Activated CD4-positive, alpha-beta T cell treated with anti-CD3 and anti-CD28 coated beads for 1 hour (primary cell): Measurements from ENCODE around the gene CCDC110.
"Not testable (repeated sequence)": the region's sequence is repeated elsewhere in the genome, so short reads cannot be mapped to it uniquely, and the experiment has no call there.

Experiments used
- DNase-seq: peaks from one replicate; pipeline ENCODE4 v3.0.0-alpha.2; 2020

Gene CCDC110

DNA sequence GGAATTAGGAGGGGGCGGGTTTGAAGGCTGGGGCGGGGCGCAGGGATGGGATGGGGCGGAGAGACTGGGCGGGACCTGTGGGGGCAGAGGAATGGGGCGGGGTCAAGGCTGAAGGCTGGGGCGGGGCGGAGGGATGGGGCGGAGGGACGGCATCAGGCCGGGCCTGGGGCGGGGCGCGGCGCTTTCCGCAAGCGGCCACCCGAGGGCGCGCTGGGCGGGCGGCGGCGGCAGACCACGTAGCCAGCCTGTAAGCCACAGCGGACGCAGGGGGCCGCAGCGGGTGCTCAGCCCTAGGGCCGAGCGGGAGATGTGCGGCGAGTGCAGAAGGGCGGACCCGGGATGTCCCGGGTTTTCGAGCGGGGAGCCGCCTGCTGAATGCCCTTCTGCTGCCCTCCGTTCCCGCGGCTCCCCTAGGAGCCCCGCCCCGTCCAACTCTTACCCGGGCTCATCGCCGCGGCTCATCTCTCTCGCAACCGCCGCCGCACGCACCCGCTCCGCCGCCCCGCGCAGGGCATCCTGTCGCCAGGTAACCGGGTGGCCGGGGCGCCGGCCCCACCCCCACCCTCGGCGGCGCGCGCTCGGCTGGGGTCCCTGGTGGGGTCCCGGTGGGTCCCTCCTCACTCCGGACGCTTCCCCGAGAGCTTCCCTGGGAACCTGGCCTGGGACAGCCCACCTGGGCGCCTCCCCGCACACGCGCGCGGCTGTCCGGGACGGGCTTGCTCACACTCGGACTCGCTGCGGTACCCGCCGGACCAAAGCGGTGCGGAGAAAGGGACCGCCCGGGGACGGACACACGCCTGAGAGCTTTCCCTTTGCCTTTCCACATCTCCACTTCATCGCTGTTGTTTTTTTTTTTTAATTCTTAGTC is at the start of gene CCDC110:
TSS of gene CCDC110 (minus strand) at position 499 of the 868 bp plus-strand sequence. CDS start at position 449, 50 bp downstream.
- peak; percentile 85 for DNase-seq

DNA sequence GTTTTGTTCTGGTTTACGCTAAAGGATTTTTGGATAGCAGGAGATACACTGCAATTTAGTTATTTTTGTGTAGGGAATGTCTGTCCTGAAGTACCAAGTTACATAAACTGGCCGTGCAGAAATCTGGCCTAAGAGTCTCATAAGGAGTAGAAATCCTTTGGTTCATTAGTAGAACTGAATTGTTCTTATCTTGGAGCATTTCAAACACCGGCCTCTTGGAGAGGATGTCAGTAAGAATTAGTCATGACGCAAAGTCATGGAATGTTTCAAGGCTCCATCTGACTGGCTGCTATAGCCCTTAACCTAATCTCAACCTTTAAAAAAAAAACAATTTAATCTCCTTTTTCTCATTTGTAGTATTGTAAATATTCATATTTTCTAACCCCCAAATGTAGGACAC is 48.6 kb upstream of the CCDC110 start:
- DNase-seq: no peak

DNA sequence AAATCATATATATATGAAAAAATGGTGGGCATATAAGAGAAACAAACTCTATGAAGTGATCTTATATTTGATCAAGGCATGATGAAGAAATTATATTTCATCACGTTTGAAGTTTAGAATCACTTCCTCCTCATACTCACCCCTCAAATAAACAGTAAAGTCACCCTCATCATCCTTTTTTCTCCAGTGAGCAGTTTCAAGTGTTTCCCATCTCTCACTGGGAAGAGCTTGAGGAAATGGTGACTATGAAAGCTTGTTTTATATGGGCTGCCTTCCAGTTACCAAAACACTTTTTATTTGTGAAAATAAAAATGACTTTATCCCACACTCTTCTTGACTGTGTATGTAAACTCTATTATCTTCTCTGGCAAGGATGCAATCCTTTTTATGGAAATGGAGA is 47.0 kb upstream of the CCDC110 start:
- no peak for DNase-seq

DNA sequence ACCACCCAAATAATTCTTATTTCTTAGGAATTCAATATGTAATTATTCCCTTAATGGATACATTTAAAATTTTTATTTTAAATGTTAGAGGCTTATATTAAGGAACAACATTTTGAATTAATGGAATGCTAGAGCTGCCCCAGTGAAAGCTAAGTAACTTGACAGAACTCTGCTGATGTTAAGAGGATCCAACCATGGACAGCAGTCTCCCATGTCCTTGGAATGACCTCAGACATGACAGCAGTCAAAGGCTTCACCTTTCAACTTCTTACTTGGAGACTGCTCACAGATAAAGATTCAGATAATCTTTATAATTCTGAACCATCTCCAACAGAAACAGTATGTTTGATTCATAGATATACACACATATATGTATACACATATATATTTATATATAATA is 46.5 kb upstream of the CCDC110 start:
- no peak for DNase-seq

DNA sequence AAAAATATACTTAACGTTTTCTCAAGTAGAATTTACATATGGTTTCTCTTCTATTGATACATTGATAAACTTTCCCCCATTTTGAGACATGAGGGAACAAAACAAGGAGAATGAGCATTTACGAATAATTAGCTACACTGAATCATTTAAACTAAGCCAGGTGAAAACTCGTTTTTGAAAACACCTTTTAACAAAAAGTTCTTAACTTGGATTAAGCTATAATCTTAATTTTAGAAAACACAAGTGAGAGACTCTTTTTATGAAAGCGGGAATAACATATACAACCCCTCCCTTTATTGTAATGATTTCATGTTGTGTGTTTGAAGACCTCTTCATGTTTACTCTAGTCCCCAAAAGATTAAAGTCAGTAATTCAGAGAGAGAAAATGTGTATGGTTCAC is 43.7 kb upstream of the CCDC110 start:
- DNase-seq: no peak

DNA sequence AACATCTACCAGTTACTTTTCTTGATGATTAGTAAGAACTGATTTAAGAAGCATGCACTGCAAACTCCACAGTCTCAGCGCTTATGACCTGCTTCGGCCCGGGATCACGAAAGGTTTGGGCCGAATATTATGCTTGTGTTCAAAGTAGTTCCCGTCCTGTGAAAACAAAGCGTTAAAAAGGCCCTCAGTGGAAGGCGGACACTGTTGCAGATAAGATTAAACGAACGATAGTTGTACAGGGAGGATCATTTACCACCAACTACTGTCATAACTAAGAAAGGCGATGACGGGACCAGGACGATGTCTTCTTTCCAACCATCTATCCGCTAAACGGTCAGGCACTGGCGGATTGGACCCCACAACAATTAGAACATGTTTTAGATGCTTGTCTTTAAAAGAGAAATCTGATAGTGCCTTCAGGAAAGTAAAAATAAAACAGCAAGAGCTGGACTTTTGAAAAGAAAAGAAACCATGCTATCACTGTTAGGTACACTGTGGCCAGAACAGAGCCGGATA is 42.7 kb upstream of the CCDC110 start:
- DNase-seq: no peak

DNA sequence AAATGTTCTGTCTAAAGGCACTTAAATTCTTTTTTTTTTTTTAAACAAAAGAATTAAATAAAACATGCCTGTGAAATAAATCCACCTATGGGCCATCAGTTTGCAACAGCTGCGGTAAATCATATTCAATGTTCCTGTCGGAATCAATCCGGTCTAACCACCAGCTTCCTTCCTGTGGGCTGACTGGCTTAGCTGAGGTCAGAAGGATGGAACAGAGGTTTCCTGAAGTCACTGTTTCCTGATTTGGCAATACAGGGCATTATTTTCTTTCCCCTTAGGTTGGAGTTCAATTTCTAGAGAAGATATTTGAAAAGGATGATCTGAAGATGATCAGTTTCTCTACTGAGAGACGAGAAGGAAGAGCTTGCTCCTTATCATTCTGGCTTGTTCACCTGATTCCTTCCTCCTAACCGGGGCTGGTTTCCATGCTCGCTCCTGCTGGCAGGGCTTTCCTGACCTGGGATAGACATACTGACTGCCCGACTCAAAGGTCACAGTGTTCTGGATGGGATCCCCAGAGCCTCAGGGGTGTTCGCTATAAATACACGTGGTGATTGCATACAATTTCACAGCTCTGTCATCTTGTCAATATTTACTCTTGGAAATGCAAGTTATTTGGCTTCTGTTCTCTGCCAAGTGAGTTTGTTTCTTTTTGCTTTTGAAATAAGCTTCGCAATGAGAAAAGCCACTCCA is 42.1 kb upstream of the CCDC110 start:
- DNase-seq: no peak

DNA sequence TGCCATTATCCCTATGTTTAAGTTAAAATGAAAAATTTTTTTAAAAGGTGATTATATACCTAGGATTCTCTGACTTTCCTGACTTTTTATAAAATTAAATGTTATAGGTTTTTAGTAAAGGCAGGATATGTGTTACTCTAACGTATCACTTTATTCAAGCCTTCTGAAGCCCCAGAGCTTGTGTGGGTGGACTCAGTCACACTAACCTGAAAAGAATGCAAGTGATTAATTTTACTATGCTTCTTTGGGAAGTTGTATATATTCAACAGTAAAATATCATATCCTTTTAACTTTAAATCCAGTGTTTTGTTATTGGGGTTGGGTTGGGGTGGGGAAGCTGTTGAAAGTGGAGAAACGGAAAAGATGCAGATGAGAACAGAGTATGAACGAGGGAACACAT is 41.0 kb upstream of the CCDC110 start:
- no peak for DNase-seq

DNA sequence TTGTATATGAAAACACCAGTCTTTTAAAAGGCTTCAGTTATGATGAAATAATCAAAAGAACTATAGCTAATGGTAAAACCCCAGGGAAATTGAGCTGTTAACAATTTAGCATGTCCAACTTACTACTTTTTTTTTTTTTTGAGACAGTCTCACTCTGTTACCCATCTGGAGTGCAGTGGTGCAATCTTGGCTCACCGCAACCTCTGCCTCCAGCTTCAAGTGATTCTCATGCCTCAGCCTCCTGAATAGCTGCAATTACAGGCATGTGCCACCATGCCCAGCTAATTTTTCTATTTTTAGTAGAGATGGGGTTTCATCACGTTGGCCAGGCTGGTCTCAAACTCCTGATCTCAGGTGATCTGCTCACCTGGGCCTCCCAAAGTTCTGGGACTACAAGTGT is 39.7 kb upstream of the CCDC110 start:
- DNase-seq: not testable (repeated sequence)

DNA sequence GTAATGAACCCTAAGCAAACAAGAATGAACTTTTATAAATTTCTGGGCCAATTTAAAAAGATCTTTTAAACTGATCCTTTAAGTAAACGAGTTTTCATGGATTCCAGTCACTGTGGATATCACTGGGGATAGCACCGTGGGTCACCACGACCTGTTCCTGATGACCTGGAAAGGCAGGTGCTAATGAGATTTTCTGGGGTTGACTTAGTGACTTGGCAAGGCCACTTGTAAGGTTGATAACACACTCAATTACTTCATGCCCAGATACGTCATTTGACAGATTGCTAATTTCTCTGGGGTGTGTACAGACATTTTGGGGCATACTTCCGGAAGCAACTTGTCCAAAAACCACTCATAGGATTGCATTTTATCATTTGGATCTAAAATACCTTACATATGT is 39.3 kb upstream of the CCDC110 start:
- no peak for DNase-seq

DNA sequence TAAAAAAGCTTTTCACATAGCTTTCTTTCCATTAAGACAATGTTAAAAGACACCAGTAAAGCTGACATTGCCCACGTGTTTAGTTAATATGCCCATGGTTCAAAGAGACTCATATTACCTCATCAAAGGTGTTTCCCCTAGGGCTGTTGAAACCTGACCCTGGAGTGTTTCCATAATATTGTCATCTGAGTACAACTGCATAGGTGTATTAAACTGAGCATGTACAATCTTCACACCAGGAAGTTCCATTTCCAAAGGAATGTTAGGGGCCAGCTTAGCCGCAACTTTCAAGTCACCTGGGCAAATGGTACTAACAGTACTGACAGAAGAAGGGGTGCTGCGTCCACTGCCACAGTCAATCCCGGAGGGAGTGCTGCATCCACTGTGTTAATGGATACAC is 36.6 kb upstream of the CCDC110 start:
- no peak for DNase-seq

DNA sequence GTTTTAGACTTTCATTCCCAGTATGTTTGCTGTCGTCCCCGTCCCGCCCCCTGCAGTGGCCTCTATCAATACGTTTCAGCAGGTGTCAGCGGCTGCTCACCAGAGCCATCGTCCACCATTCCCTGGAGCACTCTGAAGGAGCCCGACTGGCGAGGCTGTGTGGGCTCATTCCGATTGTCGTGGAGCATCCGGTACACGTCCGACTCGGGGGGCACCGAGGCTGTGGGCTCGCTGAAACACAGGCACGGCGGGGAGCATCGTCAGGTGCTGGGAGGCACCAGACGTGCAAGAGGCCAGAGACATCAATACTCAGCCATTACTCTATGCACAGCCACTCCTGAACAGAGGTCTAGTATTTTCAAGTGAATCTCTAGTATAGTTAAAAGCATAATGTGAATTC is 34.9 kb upstream of the CCDC110 start:
- DNase-seq: no peak

DNA sequence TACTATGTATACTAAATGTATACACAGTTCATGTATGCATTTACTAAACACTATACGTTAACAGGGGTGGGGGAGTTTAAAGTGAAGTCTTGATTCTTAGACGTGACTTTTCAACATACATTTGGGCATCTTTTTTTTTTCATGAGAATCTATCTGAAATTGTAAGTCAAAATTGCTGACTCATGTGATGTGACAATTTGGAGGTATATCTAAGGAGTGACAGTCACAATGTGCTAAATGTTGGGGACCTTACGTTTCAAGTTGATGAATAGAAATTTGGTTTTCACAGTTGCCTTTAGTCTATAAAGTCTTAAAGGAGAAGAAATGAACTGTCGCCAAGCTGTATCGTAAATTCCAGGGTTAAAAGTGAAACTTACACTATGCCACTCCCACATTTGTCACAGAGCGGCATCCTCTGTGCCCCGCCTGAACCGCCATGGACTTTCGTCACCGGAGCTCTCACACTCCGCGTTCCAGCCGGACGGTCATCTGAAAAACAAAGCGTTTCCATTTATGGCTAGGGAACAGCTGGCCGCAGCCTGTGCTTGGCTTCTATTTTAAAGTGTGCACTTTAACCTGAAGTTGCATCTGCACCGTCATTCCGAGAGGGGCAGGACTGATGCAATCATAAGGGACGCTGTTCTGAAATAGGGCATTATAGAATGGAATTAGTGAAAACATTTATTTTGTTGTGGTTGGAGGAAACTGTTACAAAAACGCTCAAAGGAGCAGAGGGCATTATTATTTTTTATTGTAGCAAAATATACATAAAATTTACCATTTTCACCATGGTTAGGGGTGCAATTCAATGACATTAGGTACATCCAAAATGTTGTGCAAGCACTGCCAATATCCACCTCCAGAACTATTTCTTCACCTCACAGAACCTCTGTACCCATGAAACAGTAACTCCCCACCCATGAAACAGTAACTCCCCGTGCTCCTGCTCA is 32.8 kb upstream of the CCDC110 start:
- no peak for DNase-seq

DNA sequence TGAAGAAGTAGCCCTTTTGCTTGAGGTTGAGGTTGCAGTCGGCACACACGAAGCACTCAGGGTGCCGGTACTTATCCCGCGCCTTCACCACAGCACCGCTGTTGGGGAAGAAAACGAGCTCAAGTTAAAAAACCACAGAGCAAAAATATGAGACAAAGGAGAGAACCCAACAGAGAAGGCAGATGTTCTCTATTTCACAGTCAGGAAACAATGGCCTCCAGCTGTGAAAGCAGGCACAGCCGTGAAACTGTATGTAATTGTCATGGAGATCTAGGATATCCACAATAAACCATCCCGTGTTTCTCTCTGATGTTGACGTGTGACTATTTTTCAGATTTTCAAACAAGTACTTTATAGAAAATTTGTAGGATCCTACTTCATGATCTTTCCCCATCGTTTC is 30.9 kb upstream of the CCDC110 start:
- no peak for DNase-seq

DNA sequence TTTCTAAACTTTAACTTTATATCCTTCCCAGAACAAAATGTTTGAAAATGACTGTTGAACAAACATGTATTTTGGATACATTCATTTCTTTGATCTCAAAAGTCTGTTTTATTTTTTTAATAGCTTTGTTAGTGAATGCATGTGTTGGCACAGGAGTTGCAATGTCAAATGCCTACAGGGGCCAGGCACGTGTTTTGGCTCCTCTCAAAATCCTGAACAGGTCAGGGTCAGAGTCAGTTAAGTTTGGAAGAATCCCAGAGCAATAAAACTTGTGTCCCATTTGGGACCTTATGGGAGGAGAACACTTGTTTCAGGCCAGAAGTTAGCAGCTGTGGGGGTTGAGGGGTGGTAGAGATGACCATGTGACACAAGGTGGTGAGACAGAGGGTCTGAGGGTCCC is 29.0 kb upstream of the CCDC110 start:
- DNase-seq: no peak

DNA sequence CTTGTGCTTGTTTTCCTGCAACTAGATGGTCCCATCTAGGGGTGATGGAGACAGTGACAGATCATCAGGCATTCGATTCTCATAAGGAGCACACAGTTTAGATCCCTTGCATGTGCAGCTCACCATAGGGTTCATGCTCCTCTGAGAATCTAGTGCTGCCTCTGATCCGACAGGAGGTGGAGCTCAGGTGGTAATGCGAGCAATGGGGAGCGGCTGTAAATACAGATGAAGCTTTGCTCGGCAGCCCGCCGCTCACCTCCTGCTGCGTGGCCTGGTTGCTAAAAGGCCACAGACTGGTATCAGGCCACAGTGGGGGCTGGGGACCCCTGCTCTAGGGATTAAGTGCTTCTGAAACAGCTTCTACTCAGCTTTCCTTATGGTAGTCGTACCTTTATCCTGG is 28.5 kb upstream of the CCDC110 start:
- DNase-seq: no peak

DNA sequence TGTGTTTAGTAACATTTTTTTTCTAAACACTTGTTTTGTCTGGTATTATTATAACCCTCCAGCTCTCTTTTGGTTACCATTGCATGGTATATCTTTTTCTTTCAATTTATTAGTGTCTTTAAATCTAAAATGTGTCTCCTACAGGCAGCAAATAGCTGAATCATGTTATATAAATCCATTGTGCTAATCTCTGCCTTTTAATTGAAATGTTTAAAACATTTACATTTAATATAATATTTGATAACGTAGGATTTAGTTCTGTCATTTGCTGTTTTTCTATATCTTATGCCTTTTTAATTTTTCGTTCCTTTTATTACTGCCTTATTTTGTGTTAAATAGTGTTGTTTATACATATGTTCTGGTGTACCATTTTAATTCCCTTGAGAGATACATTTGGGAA is 17.1 kb upstream of the CCDC110 start:
- no peak for DNase-seq

DNA sequence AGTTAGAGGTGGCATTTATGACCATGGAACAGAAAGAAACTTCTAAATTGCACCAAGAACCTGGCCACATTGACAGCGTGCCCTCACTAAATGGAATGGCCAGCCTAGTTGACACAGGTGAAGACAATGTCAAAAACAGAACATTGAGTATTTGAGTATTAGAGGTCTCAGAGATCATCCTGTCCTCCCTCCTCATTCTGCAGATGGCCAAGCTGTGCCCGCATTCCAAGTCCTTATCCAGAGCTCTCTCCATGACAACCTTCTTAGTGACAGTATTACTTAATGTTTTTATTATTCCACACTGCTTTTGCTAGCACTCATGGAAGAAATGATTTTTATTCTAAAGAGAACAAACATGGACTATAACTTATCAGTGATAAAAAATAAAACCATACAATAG is 9.9 kb upstream of the CCDC110 start:
- DNase-seq: no peak

DNA sequence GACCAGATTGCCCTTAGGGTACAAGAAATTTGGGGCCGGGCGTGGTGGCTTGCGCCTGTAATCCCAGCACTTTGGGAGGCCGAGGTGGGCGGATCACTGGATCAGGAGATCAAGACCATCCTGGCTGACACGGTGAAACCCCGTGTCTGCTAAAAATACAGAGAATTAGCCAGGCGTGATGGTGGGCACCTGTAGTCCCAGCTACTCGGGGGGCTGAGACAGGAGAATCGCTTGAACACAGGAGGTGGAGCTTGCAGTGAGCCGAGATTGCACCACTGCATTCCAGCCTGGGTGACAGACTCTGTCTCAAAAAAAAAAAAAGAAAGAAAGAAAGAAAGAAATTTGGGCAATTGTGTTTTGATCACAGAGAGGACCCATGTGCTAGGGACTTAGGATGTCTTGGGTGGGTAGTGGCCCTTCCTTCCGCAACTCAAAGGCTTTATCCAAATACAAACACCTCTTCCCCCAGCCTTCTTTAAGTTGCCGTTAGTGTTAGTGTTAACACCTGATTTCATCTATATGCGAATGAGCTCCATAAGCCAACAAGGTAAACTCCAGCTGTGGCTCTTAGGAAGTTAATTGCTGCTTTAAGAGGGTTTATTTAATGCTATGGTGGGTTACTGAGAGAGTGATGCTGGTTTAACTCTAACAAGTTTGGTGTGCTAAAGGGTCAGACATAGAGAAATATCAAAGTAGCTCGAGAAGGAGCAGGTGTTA is 8.6 kb upstream of the CCDC110 start:
- DNase-seq: no peak

DNA sequence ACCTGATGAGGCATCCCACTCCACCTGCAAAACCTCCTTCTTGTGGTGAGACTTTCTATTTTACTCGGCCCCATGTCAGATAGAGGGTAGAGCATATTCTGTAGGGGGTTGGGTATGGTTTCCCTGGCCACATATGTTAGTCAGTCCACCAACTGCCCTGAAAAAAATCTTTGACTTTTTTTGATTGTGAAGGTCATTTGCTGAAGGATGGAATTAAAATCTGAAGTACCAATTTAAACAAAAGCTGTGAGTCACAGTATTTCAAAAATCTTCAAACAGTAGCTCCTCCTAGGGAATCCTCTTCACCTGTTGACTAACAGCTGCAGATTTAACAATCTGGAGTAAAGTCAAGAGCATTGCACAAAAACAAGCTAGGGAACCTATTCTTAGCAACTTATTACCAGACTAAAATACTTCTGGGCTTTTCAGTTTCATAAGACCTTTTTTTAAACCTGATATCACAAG is 8.0 kb upstream of the CCDC110 start:
- DNase-seq: no peak

DNA sequence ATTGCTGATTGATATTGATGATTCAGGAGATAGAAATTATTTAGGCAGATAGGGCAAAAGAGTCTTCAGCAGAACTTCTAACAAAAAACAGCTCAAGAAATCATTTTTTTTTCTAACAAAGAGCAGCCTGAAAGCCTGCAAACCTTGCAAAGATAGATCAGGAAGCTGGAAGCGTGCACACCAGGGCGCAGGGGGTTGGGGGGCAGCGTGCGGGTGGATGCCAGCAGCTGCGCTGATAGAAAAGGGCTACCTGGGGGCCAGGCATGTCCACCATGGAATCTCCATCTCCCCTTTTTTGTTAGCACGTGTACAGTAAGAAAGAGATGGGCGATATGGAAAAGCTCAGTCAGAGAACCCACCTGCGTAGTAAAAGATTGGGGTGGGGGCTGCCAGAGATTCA is 1.7 kb upstream of the CCDC110 start:
- no peak for DNase-seq

DNA sequence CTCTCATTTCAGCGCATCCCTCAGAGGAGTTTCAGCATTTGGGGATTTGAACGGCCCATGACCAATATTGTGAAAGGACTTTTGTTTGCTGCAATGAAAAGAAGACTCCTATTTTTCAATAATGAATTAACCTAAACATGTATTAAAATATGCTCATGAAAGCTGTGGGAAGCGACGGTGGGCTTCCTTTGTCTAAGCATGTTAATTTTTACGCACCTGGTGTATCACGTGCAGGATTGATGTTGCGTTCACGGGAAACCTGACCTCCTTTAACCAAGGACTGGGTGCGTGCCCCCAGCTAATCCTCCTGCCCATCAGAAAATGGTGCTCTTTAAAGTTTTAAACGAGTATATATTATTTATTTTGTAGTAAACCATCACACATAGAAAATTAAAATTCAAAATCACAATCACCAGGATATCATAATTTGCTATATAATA is 590 bp upstream of the CCDC110 start:
- DNase-seq: no peak
